Endothelial cell of umbilical vein (primary cell): ENCODE results near the gene KIAA1755. TPM values are rescaled to one million over a fixed set of nuclear protein-coding genes. Genes with fewer than 3 reads are reported as not detected.

Experiments used
- BruUV-seq: library from RNA; stranded (reverse); fragments of 400-500 nt; replicated peaks from 2 replicates; lab custom pipeline; 2021; lab: Mats Ljungman, UMichigan
- CTCF ChIA-PET: fragments of 300-600, 350-600 bp; sonication (Branson Sonifier 250); formaldehyde crosslinking; loops from one replicate; lab custom pipeline; 2021; ENCODE audit warnings: antibody characterized with exemption, inconsistent platforms; lab: Charles Lee
- POLR2A ChIA-PET: fragments of 300-600, 350-600 bp; sonication (Branson Sonifier 250); formaldehyde crosslinking; loops from one replicate; lab custom pipeline; 2021; ENCODE audit warnings: antibody characterized with exemption, inconsistent platforms; lab: Charles Lee
- DNase-seq: peaks from one replicate; pipeline ENCODE4 v3.0.0-alpha.2; 2011; ENCODE audit warnings: low read depth, low spot score
- FAIRE-seq: peaks from 2 replicates; lab custom pipeline; 2011; peaks lifted over from hg19 to GRCh38; lab: Jason Lieb, UNC
- H2AFZ ChIP-seq: 2 replicates; pipeline ENCODE4 v1.6.0; 2012; ENCODE audit warnings: low read depth, low read length, control low read depth, inconsistent platforms
- H3K27ac ChIP-seq: 2 replicates; pipeline ENCODE4 v1.5.1; 2011; ENCODE audit warnings: low read depth, mild to moderate bottlenecking, control low read depth, low read length, moderate library complexity; ENCODE audit not compliant: insufficient read depth
- H3K27me3 ChIP-seq, 2 experiments: 2 replicates each; pipeline versions ENCODE4 v1.6.0 to v1.6.1; 2011; ENCODE audit warnings: low read length in 2 of 2, mixed read lengths in 1 of 2; ENCODE audit not compliant: control insufficient read depth in 2 of 2, insufficient read depth in 2 of 2
- H3K36me3 ChIP-seq, 2 experiments: 2 replicates in 1 of 2; 3 replicates in 1 of 2; pipeline ENCODE4 v1.5.1; 2011; ENCODE audit warnings: low read length in 2 of 2, mild to moderate bottlenecking in 1 of 2, moderate library complexity in 1 of 2; ENCODE audit not compliant: control insufficient read depth in 2 of 2, insufficient read depth in 2 of 2; ENCODE audit errors: extremely low read depth in 1 of 2
- H3K4me1 ChIP-seq: 3 replicates; pipeline ENCODE4 v1.5.1; 2011; ENCODE audit warnings: mild to moderate bottlenecking, low read length; ENCODE audit not compliant: control insufficient read depth, insufficient read depth; ENCODE audit errors: extremely low read depth
- H3K4me2 ChIP-seq: 2 replicates; pipeline ENCODE4 v1.6.1; 2011; ENCODE audit warnings: low read length, control low read depth, mixed read lengths; ENCODE audit not compliant: insufficient read depth
- H3K4me3 ChIP-seq, 3 experiments: fragments of 200-600 bp in 1 of 3; sonication (generic), shearing (Covaris generic) in 1 of 3; replicated peaks in 1 of 3; 2 replicates each; pipeline ENCODE4 v1.5.1; 2011 to 2016; ENCODE audit warnings: control low read depth in 3 of 3, low read length in 3 of 3, mild to moderate bottlenecking in 2 of 3, inconsistent platforms in 1 of 3, low read depth in 1 of 3, moderate library complexity in 1 of 3; ENCODE audit not compliant: insufficient read depth in 1 of 3
- H3K79me2 ChIP-seq: 2 replicates; pipeline ENCODE4 v1.6.0; 2012; ENCODE audit warnings: low read length, inconsistent platforms; ENCODE audit not compliant: control insufficient read depth, insufficient read depth
- H3K9ac ChIP-seq: replicated peaks from 2 replicates; pipeline ENCODE3; 2011; ENCODE audit warnings: low read length, control low read depth; ENCODE audit not compliant: insufficient read depth; ENCODE audit errors: extremely low read depth
- H3K9me1 ChIP-seq: replicated peaks from 3 replicates; pipeline ENCODE4 v1.6.0; 2011; ENCODE audit warnings: mild to moderate bottlenecking, low read length; ENCODE audit not compliant: control insufficient read depth, insufficient read depth; ENCODE audit errors: extremely low read depth
- H3K9me3 ChIP-seq: replicated peaks from 2 replicates; pipeline ENCODE4 v1.5.1; 2012; ENCODE audit warnings: low read length, inconsistent platforms; ENCODE audit not compliant: control insufficient read depth, insufficient read depth
- H4K20me1 ChIP-seq: replicated peaks from 2 replicates; pipeline ENCODE3; 2011; ENCODE audit warnings: mild to moderate bottlenecking, low read length; ENCODE audit not compliant: control insufficient read depth, insufficient read depth; ENCODE audit errors: extremely low read depth
- EZH2 ChIP-seq: IDR thresholded peaks from 2 replicates; pipeline ENCODE4 v1.6.1; 2012; ENCODE audit warnings: borderline replicate concordance, low read depth, mild to moderate bottlenecking, moderate library complexity, low read length, inconsistent platforms; ENCODE audit not compliant: severe bottlenecking
- FOS ChIP-seq: IDR thresholded peaks from 2 replicates; pipeline ENCODE4 v1.6.1; 2011; ENCODE audit warnings: mild to moderate bottlenecking, low read length, moderate library complexity, borderline replicate concordance; ENCODE audit not compliant: insufficient read depth
- GATA2 ChIP-seq: IDR thresholded peaks from 2 replicates; pipeline ENCODE4 v1.7.0; 2011; ENCODE audit warnings: low read depth, mild to moderate bottlenecking, moderate library complexity, mixed read lengths, low read length; ENCODE audit not compliant: insufficient read length, insufficient read depth
- JUN ChIP-seq: IDR thresholded peaks from 2 replicates; pipeline ENCODE4 v1.6.1; 2011; ENCODE audit warnings: borderline replicate concordance, low read depth; ENCODE audit not compliant: insufficient read length, insufficient read depth
- MYC ChIP-seq: IDR thresholded peaks from one replicate; pipeline ENCODE4 v1.6.1; 2011; ENCODE audit warnings: mild to moderate bottlenecking, low read depth, low read length
- POLR2A ChIP-seq: IDR thresholded peaks from 2 replicates; pipeline ENCODE4 v1.6.1; 2012; ENCODE audit warnings: low read depth, mild to moderate bottlenecking, control low read depth, low read length
- POLR2AphosphoS5 ChIP-seq: IDR thresholded peaks from 2 replicates; pipeline ENCODE4 v1.6.1; 2012; ENCODE audit warnings: low read depth, mild to moderate bottlenecking, control low read depth, low read length, moderate library complexity; ENCODE audit not compliant: insufficient read depth
- dilution Hi-C: fragments of 300-500 bp; cut with MboI; formaldehyde crosslinking; loops from one replicate; pipeline ENCODE4 v1.15.0; 2019; ENCODE audit warnings: low sequenced_read_pairs; ENCODE audit not compliant: extremely low pct_ligation_motif_present
- intact Hi-C: fragments of 100-400 bp; cut with micrococcal nuclease; formaldehyde crosslinking; loops from one replicate; pipeline ENCODE4 v1.10.0; 2022
- polyA plus RNA-seq, 4 experiments: library from polyadenylated mRNA; depleted of rRNA in 3 of 4; stranded (reverse) in 3 of 4; unstranded in 1 of 4; fragments of >200 nt; gene quantifications; 2 replicates each; pipeline versions ENCODE4 v1.2.1 to v1.2.3, GENCODE V29; 2011 to 2012; ENCODE audit warnings: missing spikeins in 1 of 4
- total RNA-seq: library from RNA; stranded (reverse); gene quantifications from 2 replicates; pipeline ENCODE4 v1.2.3, GENCODE V29; 2021
- TF ChIP-seq, protein P1 (sequence below): IDR thresholded peaks from 2 replicates; pipeline ENCODE4 v1.6.1; 2011; ENCODE audit not compliant: insufficient read depth, insufficient read length
- TF ChIP-seq, protein P2 (sequence below), 2 donors: IDR thresholded peaks; 1 replicate in 1 of 2; 2 replicates in 1 of 2; pipeline ENCODE4 v1.5.1; 2011; ENCODE audit warnings: low read length in 2 of 2, mild to moderate bottlenecking in 2 of 2, moderate library complexity in 2 of 2, control low read depth in 1 of 2, inconsistent platforms in 1 of 2, low read depth in 1 of 2; ENCODE audit not compliant: insufficient read depth in 1 of 2; ENCODE audit errors: extremely low read depth in 1 of 2

Gene KIAA1755
- total and polyA plus RNA-seq, 2 donors (not counting 3 experiments of a cell fraction or from before 2014, with no cell fraction given), result 0.36 to 0.51 TPM

DNA sequence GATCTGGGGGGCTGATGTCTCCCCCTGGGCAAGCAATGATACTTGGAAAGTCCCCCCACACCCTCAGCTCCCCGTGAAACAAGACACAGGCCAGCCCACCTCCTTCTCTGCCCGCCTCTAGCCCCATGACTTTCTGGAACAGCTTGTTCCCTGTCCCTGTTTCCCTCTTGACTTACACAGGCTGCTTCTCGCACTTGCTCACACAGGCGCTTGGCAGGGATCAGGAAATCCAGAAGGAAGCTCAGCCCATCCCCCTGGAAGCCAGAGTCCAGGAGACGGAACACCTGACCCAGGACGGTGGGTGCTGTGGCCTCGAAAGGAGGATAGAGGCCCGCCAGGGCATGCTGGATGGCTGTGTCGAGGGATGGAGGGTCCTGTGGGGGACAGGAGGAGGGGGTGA is 14.8 kb downstream of the KIAA1755 start:
- intact Hi-C loops (no loop called here), dilution Hi-C loops (no loop called here)
- BruUV-seq, result no TSS peak
- Histone ChIP-seq H3K27ac (no peak overlapping the region), H3K9me3 (no peaks in the 10 kb centered on the region), H3K36me3 (no peaks in the 10 kb centered on the region), H3K27me3 (no peaks in the 10 kb centered on the region), H3K4me3 (no peak overlapping the region), H3K4me2 (no peak overlapping the region), H3K9ac (no peak overlapping the region), H2AFZ (no peak overlapping the region), H4K20me1 (no peaks in the 10 kb centered on the region), H3K79me2 (no peaks in the 10 kb centered on the region), H3K9me1 (no peaks in the 10 kb centered on the region), H3K4me1 (no peaks in the 10 kb centered on the region)
- DNase-seq, result no peak
- ChIA-PET CTCF (interaction anchor here (0.9 to 1.1 kb wide), 2 partner anchors 16 to 76 kb away, joined by 3 read pairs; no protein-coding TSS in a partner anchor), POLR2A (no interaction called here)
- no peak for TF ChIP-seq POLR2AphosphoS5
- TF ChIP-seq, protein P1, sequence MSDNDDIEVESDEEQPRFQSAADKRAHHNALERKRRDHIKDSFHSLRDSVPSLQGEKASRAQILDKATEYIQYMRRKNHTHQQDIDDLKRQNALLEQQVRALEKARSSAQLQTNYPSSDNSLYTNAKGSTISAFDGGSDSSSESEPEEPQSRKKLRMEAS, result no peak
- no peak for TF ChIP-seq POLR2A
- no peak for TF ChIP-seq EZH2
- no peak for TF ChIP-seq GATA2
- TF ChIP-seq JUN, result no peak
- no peak for TF ChIP-seq MYC
- TF ChIP-seq, protein P2, sequence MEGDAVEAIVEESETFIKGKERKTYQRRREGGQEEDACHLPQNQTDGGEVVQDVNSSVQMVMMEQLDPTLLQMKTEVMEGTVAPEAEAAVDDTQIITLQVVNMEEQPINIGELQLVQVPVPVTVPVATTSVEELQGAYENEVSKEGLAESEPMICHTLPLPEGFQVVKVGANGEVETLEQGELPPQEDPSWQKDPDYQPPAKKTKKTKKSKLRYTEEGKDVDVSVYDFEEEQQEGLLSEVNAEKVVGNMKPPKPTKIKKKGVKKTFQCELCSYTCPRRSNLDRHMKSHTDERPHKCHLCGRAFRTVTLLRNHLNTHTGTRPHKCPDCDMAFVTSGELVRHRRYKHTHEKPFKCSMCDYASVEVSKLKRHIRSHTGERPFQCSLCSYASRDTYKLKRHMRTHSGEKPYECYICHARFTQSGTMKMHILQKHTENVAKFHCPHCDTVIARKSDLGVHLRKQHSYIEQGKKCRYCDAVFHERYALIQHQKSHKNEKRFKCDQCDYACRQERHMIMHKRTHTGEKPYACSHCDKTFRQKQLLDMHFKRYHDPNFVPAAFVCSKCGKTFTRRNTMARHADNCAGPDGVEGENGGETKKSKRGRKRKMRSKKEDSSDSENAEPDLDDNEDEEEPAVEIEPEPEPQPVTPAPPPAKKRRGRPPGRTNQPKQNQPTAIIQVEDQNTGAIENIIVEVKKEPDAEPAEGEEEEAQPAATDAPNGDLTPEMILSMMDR (IDR thresholded peaks at IDR 0.05; ENCODE audit: extremely low read depth in 1 of 2, insufficient read depth in 1 of 2, low read depth in 1 of 2, low read length in 2 of 2), result no peak
- TF ChIP-seq FOS, result no peak
- no peak for FAIRE-seq
